ENCODE data around the gene ANAPC2. TPM values are rescaled to one million over a fixed set of nuclear protein-coding genes. Genes with fewer than 3 reads are reported as not detected.

The ANAPC2 gene
- total RNA-seq, 4 donors from 2014 or later, result 37.7 to 118 (median 78.7) TPM

GRCh38 chr9:137157618-137158415 lies 30.5 kb downstream of the ANAPC2 start:
- Histone ChIP-seq H3K9me3 (no peaks in the 10 kb centered on the region), H3K27me3 (peaks cover 0 to 34% of the 10 kb centered on the region in 2 donors), H3K4me1 (peaks cover 0 to 28% (median 11%) of the 10 kb centered on the region in 4 donors), H3K4me3 (no peak overlapping the region), H3K36me3 (no peaks in the 10 kb centered on the region), H3K27ac (no peak overlapping the region)
- DNase-seq, result no peak
- TF ChIP-seq CTCF (IDR thresholded peaks at IDR 0.05) (no peak), POLR2A (IDR thresholded peaks at IDR 0.05) (no peak)

GRCh38 chr9:137156567-137157375 lies 31.6 kb downstream of the ANAPC2 start:
- Histone ChIP-seq H3K4me1 (peaks cover 0 to 18% (median 5%) of the 10 kb centered on the region in 4 donors), H3K27ac (no peak overlapping the region), H3K9me3 (no peaks in the 10 kb centered on the region), H3K36me3 (no peaks in the 10 kb centered on the region), H3K27me3 (peaks cover 0 to 26% of the 10 kb centered on the region in 2 donors), H3K4me3 (peak overlapping the region in 3 of 4 donors; percentile 4 to 37 (median 26))
- TF ChIP-seq POLR2A (IDR thresholded peaks at IDR 0.05) (no peak), CTCF (IDR thresholded peaks at IDR 0.05) (no peak)
- peak in 2 of 3 donors; percentile 30 to 65 for DNase-seq

GRCh38 chr9:137152844-137153405 lies 35.4 kb downstream of the ANAPC2 start:
- Histone ChIP-seq H3K36me3 (no peaks in the 10 kb centered on the region), H3K4me3 (no peak overlapping the region), H3K9me3 (no peaks in the 10 kb centered on the region), H3K4me1 (peaks cover 0 to 12% (median 5%) of the 10 kb centered on the region in 4 donors), H3K27me3 (no peaks in the 10 kb centered on the region), H3K27ac (no peak overlapping the region)
- TF ChIP-seq CTCF (IDR thresholded peaks at IDR 0.05) (no peak), POLR2A (IDR thresholded peaks at IDR 0.05) (no peak)
- no peak for DNase-seq

- peak in 2 of 3 donors; percentile 65 to 78 for DNase-seq
- TF ChIP-seq POLR2A (IDR thresholded peaks at IDR 0.05) (no peak), CTCF (IDR thresholded peaks at IDR 0.05) (no peak)
- Histone ChIP-seq H3K9me3 (no peaks in the 10 kb centered on the region), H3K4me3 (no peak overlapping the region), H3K36me3 (no peaks in the 10 kb centered on the region), H3K27me3 (no peaks in the 10 kb centered on the region), H3K27ac (no peak overlapping the region), H3K4me1 (no peaks in the 10 kb centered on the region)
These were observed 37.5 kb downstream of the ANAPC2 start for GRCh38 chr9:137150617-137151457.
